Upper lobe of right lung (tissue), 1 donor: ENCODE results near the gene GRID2IP. TPM values are rescaled to one million over a fixed set of nuclear protein-coding genes. Genes with fewer than 3 reads are reported as not detected.

Source experiments
- ATAC-seq: fragments of 200-7000 bp; cut with Tn5 transposase; one replicate; pipeline ENCODE4 v1.9.1; 2020; ENCODE audit warnings: mild to moderate bottlenecking, moderate library complexity
- DNase-seq: peaks from one replicate; pipeline ENCODE4 v3.0.0-alpha.2; 2020
- H3K27ac ChIP-seq: fragments of 200-600 bp; one replicate; pipeline ENCODE4 v1.8.0; 2022
- H3K27me3 ChIP-seq: fragments of 200-600 bp; one replicate; pipeline ENCODE4 v1.8.0; 2022; ENCODE audit warnings: mild to moderate bottlenecking
- H3K36me3 ChIP-seq: fragments of 200-600 bp; one replicate; pipeline ENCODE4 v1.8.0; 2022
- H3K4me1 ChIP-seq: fragments of 200-600 bp; one replicate; pipeline ENCODE4 v1.8.0; 2022
- H3K4me3 ChIP-seq: fragments of 200-600 bp; one replicate; pipeline ENCODE4 v1.8.0; 2022; ENCODE audit warnings: mild to moderate bottlenecking
- H3K9me3 ChIP-seq: fragments of 200-600 bp; one replicate; pipeline ENCODE4 v1.8.0; 2022
- intact Hi-C: fragments of 100-400 bp; cut with DNase I; formaldehyde crosslinking; loops from one replicate; pipeline ENCODE4 v1.11.0; 2022
- total RNA-seq: library from RNA; stranded (reverse); fragmentation: NEBNext Ultra II Directional; extraction: Animal tissue kit (Norgen Biotek cat#: 25700); gene quantifications from one replicate; pipeline ENCODE4 v1.2.1, GENCODE V29; 2021
- TF ChIP-seq, protein P1 (sequence below): fragments of 200-600 bp; IDR thresholded peaks from one replicate; pipeline ENCODE4 v1.8.0; 2022; ENCODE audit warnings: antibody characterized with exemption
- donor health status: DM: no; HTN: yes; CAD: no; lungs with severe emphysema.

GRID2IP gene
- total RNA-seq, 1 donor from 2014 or later = 0.46 TPM

GRCh38 chr7:6563936-6564770, 12.9 kb upstream of the GRID2IP start:
- intact Hi-C loops = no loop called here
- ATAC-seq = no peak
- no peaks in the 10 kb centered on the region for H3K36me3 ChIP-seq
- DNase-seq = no peak
- TF ChIP-seq, protein P1, sequence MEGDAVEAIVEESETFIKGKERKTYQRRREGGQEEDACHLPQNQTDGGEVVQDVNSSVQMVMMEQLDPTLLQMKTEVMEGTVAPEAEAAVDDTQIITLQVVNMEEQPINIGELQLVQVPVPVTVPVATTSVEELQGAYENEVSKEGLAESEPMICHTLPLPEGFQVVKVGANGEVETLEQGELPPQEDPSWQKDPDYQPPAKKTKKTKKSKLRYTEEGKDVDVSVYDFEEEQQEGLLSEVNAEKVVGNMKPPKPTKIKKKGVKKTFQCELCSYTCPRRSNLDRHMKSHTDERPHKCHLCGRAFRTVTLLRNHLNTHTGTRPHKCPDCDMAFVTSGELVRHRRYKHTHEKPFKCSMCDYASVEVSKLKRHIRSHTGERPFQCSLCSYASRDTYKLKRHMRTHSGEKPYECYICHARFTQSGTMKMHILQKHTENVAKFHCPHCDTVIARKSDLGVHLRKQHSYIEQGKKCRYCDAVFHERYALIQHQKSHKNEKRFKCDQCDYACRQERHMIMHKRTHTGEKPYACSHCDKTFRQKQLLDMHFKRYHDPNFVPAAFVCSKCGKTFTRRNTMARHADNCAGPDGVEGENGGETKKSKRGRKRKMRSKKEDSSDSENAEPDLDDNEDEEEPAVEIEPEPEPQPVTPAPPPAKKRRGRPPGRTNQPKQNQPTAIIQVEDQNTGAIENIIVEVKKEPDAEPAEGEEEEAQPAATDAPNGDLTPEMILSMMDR = no peak
- no peak overlapping the region for H3K4me3 ChIP-seq
- no peaks in the 10 kb centered on the region for H3K27me3 ChIP-seq
- no peaks in the 10 kb centered on the region for H3K9me3 ChIP-seq
- no peaks in the 10 kb centered on the region for H3K4me1 ChIP-seq
- no peak overlapping the region for H3K27ac ChIP-seq

- H3K27me3 ChIP-seq = no peaks in the 10 kb centered on the region
- intact Hi-C loops = no loop called here
- DNase-seq (no peak), ATAC-seq (no peak)
- no peaks in the 10 kb centered on the region for H3K9me3 ChIP-seq
- TF ChIP-seq, protein P1 = no peak
- no peak overlapping the region for H3K4me3 ChIP-seq
- H3K4me1 ChIP-seq = no peaks in the 10 kb centered on the region
- no peaks in the 10 kb centered on the region for H3K36me3 ChIP-seq
- H3K27ac ChIP-seq = no peak overlapping the region
Measured at GRCh38 chr7:6562106-6562505, 10.8 kb upstream of the GRID2IP start.

GRCh38 chr7:6559896-6560295, 8.6 kb upstream of the GRID2IP start:
- Histone ChIP-seq H3K36me3 (no peaks in the 10 kb centered on the region), H3K27ac (no peak overlapping the region), H3K9me3 (no peaks in the 10 kb centered on the region), H3K27me3 (no peaks in the 10 kb centered on the region), H3K4me1 (no peaks in the 10 kb centered on the region), H3K4me3 (no peak overlapping the region)
- ATAC-seq = no peak
- intact Hi-C loops = no loop called here
- TF ChIP-seq, protein P1 = no peak
- no peak for DNase-seq

- peak; percentile 72 for ATAC-seq
Measured at GRCh38 chr7:6558837-6559236, 7.6 kb upstream of the GRID2IP start.

DNA sequence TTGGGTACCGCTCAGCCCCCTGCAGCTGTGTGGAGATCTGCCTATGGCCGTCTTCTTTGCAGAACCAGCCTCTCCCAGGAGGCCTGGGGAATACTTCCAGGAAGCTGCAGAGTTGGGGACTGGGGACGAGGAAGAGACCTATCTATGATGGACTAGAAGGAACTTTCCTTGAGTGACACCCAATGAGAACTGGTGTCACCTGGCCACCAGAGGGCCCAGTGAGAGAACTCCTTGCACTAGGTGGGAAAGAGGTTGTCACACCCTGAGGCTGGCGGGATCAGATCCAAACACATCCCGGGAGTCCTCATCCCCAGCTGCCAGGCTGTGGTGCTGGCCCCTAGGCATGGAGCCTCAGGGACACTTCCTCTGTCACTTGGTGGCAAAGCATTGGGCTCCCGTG, 4.9 kb upstream of the GRID2IP start:
- TF ChIP-seq, protein P1 = peak; percentile 6
- H3K4me3 ChIP-seq = no peak overlapping the region
- H3K9me3 ChIP-seq = no peaks in the 10 kb centered on the region
- H3K4me1 ChIP-seq = no peaks in the 10 kb centered on the region
- H3K36me3 ChIP-seq = no peaks in the 10 kb centered on the region
- intact Hi-C loops = no loop called here
- ATAC-seq (no peak), DNase-seq (no peak)
- no peak overlapping the region for H3K27ac ChIP-seq
- H3K27me3 ChIP-seq = no peaks in the 10 kb centered on the region

More at GRCh38 chr7:6558837-6559236, 7.6 kb upstream of the GRID2IP start:
- Histone ChIP-seq H3K27ac (no peak overlapping the region), H3K4me1 (no peaks in the 10 kb centered on the region), H3K36me3 (no peaks in the 10 kb centered on the region), H3K27me3 (no peaks in the 10 kb centered on the region), H3K9me3 (no peaks in the 10 kb centered on the region), H3K4me3 (no peak overlapping the region)
- DNase-seq = no peak
- intact Hi-C loops = no loop called here
- TF ChIP-seq, protein P1 = peak; percentile 25
